Heart left ventricle (tissue), 13 donors: ENCODE results near the gene KRT7.
"Not testable (repeated sequence)": the region's sequence is repeated elsewhere in the genome, so short reads cannot be mapped to it uniquely, and the experiment has no call there.

ENCODE experiments used
- CTCF ChIP-seq, 12 donors: fragments of 200-600 bp; sonication (generic) in 4 of 12; IDR thresholded peaks; one replicate each; pipeline versions ENCODE4 v1.5.0 to v1.8.0; 2018 to 2022; ENCODE audit warnings: antibody characterized with exemption in 12 of 12, mild to moderate bottlenecking in 5 of 12
- POLR2A ChIP-seq, 2 donors: fragments of 450-650 bp; IDR thresholded peaks; one replicate each; pipeline ENCODE4 v1.6.1; 2017; ENCODE audit warnings: antibody characterized with exemption in 2 of 2, mild to moderate bottlenecking in 2 of 2, moderate library complexity in 2 of 2
- donor health status: ischemic (EF 13 %, LVEDD 7.1; RV severe dilation, severe dysfunction).
- donor health status: DM: no; HTN: yes; CAD: no.
- donor health status: DM: no; HTN: no; CAD: no.
- donor health status: ischemic (EF 25% LVEDD 6.9; RV normal size, moderate dysfunction).
- donor health status: ischemic (EF 25% LVEDD 5.7; RV mildly dilated, moderate dysfunction).
- donor health status: ischemic (EF 35%, LVEDD 5.7; RV mildly dilated, moderate dysfunction).
- donor health status: nonischemic (EF 11% LVEDD 7.7; RV severe dilation, severe dysfunction).
- donor health status: DM: yes; HTN: yes; CAD: no.
- donor health status: PGD.
- donor health status: ischemic (EF 29% LVEDD 5.4; RV normal size, mild dysfunction).
- donor health status: nonischemic (EF 23%, LVEDD 6.1; RV moderate dilation, normal function).

- not testable (repeated sequence) for TF ChIP-seq POLR2A, CTCF (IDR thresholded peaks at IDR 0.05)
Observed at GRCh38 chr12:52290483-52291134, 57.6 kb downstream of the KRT7 start.
